ENCODE data around the gene NT5C. TPM values are rescaled to one million over a fixed set of nuclear protein-coding genes. Genes with fewer than 3 reads are reported as not detected.
"Not testable (repeated sequence)": the region's sequence is repeated elsewhere in the genome, so short reads cannot be mapped to it uniquely, and the experiment has no call there.

Gene NT5C
- total and polyA plus RNA-seq, 4 donors = 13.6 to 27.2 (median 24.5) TPM

DNA sequence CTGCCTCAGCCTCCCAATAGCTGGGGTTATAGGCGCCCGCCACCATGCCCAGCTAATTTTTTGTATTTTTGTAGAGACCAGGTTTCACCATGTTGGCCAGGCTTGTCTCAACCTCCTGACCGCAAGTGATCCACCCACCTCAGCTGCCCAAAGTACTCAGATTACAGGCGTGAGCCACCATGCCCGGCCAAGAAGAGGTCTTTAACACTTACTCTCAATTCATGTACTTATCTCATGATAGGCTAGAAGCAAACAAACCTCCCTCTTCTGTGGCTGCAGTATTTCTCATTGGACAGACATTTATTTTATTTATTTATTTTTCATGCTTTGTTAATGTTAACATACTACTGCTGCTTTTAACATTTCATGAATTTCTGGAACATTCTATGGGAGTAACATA lies 7.0 kb upstream of the NT5C start (continued):
- TF ChIP-seq JUND (IDR thresholded peaks at IDR 0.05) (no peak), EGR1 (IDR thresholded peaks at IDR 0.05; ENCODE audit: low read depth in 2 of 2) (no peak), RXRA (IDR thresholded peaks at IDR 0.05) (no peak), TAF1 (conservative IDR thresholded peaks at IDR 0.05) (no peak), FOXA1 (IDR thresholded peaks at IDR 0.05) (no peak), HNF4A (conservative IDR thresholded peaks at IDR 0.05) (no peak)
- TF ChIP-seq, protein P1, sequence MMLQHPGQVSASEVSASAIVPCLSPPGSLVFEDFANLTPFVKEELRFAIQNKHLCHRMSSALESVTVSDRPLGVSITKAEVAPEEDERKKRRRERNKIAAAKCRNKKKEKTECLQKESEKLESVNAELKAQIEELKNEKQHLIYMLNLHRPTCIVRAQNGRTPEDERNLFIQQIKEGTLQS (IDR thresholded peaks at IDR 0.05) = no peak
- TF ChIP-seq, protein P2, sequence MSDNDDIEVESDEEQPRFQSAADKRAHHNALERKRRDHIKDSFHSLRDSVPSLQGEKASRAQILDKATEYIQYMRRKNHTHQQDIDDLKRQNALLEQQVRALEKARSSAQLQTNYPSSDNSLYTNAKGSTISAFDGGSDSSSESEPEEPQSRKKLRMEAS (IDR thresholded peaks at IDR 0.05) = no peak

DNA sequence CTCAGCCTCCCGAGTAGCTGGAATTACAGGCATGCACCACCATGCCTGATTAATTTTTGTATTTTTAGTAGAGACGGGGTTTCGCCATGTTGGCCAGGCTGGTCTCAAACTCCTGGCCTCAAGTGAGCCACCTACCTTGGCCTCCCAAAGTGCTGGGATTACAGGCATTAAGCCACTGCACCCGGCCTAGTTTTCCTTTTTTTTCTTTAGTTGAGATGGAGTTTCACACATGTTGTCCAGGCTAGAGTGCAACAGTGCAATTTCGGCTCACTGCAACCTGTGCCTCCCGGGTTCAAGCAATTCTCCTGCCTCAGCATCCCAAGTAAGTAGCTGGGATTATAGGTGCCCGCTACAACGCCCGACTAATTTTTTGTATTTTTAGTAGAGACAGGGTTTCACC lies 6.2 kb upstream of the NT5C start:
- WGBS = 97% methylated on average over 9 of the region's 9 CpGs
- not testable (repeated sequence) for H3K36me3 ChIP-seq (ENCODE audit: control insufficient read depth in 4 of 4, insufficient read depth in 3 of 4, low read depth in 1 of 4, low read length in 3 of 4); H3K4me1 ChIP-seq (ENCODE audit: control insufficient read depth in 4 of 4, insufficient read depth in 4 of 4, low read length in 3 of 4); H3K4me3 ChIP-seq (ENCODE audit: low read depth in 1 of 3, low read length in 3 of 3); DNase-seq (ENCODE audit: low spot score); H3K27me3 ChIP-seq (ENCODE audit: control insufficient read depth in 4 of 4, insufficient read depth in 4 of 4, low read length in 3 of 4); H3K9ac ChIP-seq (ENCODE audit: low read depth in 1 of 2, low read length in 2 of 2); H3K27ac ChIP-seq (ENCODE audit: low read depth in 1 of 2, low read length in 2 of 2); H3K9me3 ChIP-seq (ENCODE audit: control insufficient read depth in 4 of 4, low read length in 3 of 4)

DNA sequence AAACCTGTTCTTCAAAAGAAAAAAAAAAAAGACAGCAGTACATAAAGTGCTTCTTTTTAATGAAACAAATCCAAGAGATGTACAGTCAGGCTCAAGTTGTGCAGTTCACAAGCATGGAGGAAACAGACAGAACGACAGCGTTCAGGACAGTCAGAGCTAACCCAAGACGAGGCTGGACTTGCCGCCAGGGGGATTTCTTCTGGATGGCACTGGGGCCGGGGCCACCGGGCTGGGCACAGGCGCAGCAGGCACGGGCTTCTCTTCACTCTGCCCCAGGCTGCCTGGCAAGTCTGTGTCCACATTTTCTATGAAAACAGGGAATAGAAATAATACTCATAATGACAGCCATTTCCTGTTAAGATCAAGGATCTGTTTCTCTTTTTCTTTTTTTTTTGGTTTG lies 4.4 kb upstream of the NT5C start:
- Histone ChIP-seq H3K9me3 (ENCODE audit: control insufficient read depth in 4 of 4, low read length in 3 of 4) (no peaks in the 10 kb centered on the region), H3K9ac (ENCODE audit: low read depth in 1 of 2, low read length in 2 of 2) (no peak overlapping the region), H3K4me3 (ENCODE audit: low read depth in 1 of 3, low read length in 3 of 3) (no peak overlapping the region), H3K36me3 (ENCODE audit: control insufficient read depth in 4 of 4, insufficient read depth in 3 of 4, low read depth in 1 of 4, low read length in 3 of 4) (peaks cover 0 to 5% (median under 1%) of the 10 kb centered on the region in 4 donors), H3K27me3 (ENCODE audit: control insufficient read depth in 4 of 4, insufficient read depth in 4 of 4, low read length in 3 of 4) (no peaks in the 10 kb centered on the region), H3K27ac (ENCODE audit: low read depth in 1 of 2, low read length in 2 of 2) (no peak overlapping the region), H3K4me1 (ENCODE audit: control insufficient read depth in 4 of 4, insufficient read depth in 4 of 4, low read length in 3 of 4) (no peaks in the 10 kb centered on the region)
- TF ChIP-seq, protein P2 (IDR thresholded peaks at IDR 0.05) = no peak
- TF ChIP-seq, protein P3, sequence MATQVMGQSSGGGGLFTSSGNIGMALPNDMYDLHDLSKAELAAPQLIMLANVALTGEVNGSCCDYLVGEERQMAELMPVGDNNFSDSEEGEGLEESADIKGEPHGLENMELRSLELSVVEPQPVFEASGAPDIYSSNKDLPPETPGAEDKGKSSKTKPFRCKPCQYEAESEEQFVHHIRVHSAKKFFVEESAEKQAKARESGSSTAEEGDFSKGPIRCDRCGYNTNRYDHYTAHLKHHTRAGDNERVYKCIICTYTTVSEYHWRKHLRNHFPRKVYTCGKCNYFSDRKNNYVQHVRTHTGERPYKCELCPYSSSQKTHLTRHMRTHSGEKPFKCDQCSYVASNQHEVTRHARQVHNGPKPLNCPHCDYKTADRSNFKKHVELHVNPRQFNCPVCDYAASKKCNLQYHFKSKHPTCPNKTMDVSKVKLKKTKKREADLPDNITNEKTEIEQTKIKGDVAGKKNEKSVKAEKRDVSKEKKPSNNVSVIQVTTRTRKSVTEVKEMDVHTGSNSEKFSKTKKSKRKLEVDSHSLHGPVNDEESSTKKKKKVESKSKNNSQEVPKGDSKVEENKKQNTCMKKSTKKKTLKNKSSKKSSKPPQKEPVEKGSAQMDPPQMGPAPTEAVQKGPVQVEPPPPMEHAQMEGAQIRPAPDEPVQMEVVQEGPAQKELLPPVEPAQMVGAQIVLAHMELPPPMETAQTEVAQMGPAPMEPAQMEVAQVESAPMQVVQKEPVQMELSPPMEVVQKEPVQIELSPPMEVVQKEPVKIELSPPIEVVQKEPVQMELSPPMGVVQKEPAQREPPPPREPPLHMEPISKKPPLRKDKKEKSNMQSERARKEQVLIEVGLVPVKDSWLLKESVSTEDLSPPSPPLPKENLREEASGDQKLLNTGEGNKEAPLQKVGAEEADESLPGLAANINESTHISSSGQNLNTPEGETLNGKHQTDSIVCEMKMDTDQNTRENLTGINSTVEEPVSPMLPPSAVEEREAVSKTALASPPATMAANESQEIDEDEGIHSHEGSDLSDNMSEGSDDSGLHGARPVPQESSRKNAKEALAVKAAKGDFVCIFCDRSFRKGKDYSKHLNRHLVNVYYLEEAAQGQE (IDR thresholded peaks at IDR 0.05) = no peak
- TF ChIP-seq, protein P4, sequence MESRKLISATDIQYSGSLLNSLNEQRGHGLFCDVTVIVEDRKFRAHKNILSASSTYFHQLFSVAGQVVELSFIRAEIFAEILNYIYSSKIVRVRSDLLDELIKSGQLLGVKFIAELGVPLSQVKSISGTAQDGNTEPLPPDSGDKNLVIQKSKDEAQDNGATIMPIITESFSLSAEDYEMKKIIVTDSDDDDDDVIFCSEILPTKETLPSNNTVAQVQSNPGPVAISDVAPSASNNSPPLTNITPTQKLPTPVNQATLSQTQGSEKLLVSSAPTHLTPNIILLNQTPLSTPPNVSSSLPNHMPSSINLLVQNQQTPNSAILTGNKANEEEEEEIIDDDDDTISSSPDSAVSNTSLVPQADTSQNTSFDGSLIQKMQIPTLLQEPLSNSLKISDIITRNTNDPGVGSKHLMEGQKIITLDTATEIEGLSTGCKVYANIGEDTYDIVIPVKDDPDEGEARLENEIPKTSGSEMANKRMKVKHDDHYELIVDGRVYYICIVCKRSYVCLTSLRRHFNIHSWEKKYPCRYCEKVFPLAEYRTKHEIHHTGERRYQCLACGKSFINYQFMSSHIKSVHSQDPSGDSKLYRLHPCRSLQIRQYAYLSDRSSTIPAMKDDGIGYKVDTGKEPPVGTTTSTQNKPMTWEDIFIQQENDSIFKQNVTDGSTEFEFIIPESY (IDR thresholded peaks at IDR 0.05) = no peak
- TF ChIP-seq FOXA1 (IDR thresholded peaks at IDR 0.05) (no peak), SP1 (IDR thresholded peaks at IDR 0.05) (no peak), NR2F2 (IDR thresholded peaks at IDR 0.05) (no peak), HNF4A (conservative IDR thresholded peaks at IDR 0.05) (no peak), FOXA2 (IDR thresholded peaks at IDR 0.05) (no peak), RXRA (IDR thresholded peaks at IDR 0.05) (no peak), HNF4G (IDR thresholded peaks at IDR 0.05) (no peak), TAF1 (conservative IDR thresholded peaks at IDR 0.05) (no peak)
- WGBS = 95% methylated on average over 8 of the region's 8 CpGs
- no peak for DNase-seq (ENCODE audit: low spot score)

Measured in liver (tissue), 9 donors.